ENCODE measurements around the gene CEP135. TPM values are rescaled to one million over a fixed set of nuclear protein-coding genes. Genes with fewer than 3 reads are reported as not detected.

Gene CEP135
- polyA plus RNA-seq, 1 donor (not counting 4 experiments of a cell fraction or from before 2014, with no cell fraction given) = 5.4 TPM

GRCh38 chr4:55959655-55960054 is 10.9 kb downstream of the CEP135 start:
- Histone ChIP-seq H3K4me1 (ENCODE audit: control insufficient read depth, extremely low read depth, insufficient read depth, low read length) (no peaks in the 10 kb centered on the region), H3K9me1 (ENCODE audit: control insufficient read depth, extremely low read depth, insufficient read depth, low read length) (no peaks in the 10 kb centered on the region), H3K27me3 (ENCODE audit: control insufficient read depth, extremely low read depth, insufficient read depth, low read length) (no peaks in the 10 kb centered on the region)

DNA sequence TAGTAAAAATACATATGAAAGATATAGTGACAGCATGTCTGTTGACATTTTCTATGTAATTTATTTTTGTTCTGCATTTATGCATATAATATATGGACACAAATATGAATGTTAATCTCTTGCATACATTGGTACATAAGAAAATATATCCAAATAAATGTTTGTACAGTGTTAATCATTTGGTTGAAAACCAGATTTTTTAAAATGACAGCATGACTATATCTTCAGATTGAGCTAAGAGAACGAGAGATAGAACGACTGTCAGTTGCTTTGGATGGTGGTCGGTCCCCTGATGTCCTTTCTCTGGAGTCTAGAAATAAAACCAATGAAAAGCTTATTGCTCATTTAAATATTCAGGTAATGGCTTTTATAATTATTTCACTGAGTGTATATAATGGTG is 15.3 kb downstream of the CEP135 start:
- H4K20me1 ChIP-seq (ENCODE audit: control insufficient read depth, extremely low read depth, insufficient read depth, low read length) = no peaks in the 10 kb centered on the region
- H3K36me3 ChIP-seq (ENCODE audit: control insufficient read depth in 2 of 2, extremely low read depth in 1 of 2, insufficient read depth in 2 of 2, low read length in 2 of 2) = peaks cover 0 to 1% of the 10 kb centered on the region in 2 experiments
- no peaks in the 10 kb centered on the region for H3K9me1 ChIP-seq (ENCODE audit: control insufficient read depth, extremely low read depth, insufficient read depth, low read length)
- no peak overlapping the region for H3K4me3 ChIP-seq (ENCODE audit: control insufficient read depth in 2 of 3, extremely low read depth in 1 of 3, insufficient read depth in 2 of 3, low read depth in 1 of 3, low read length in 3 of 3)
- no peaks in the 10 kb centered on the region for H3K4me1 ChIP-seq (ENCODE audit: control insufficient read depth, extremely low read depth, insufficient read depth, low read length)
- DNase-seq (ENCODE audit: low read depth, low spot score) = no peak
- H3K27ac ChIP-seq (ENCODE audit: control insufficient read depth, insufficient read depth, low read length) = no peak overlapping the region
- H3K9me3 ChIP-seq (ENCODE audit: control insufficient read depth, low read depth, low read length) = no peaks in the 10 kb centered on the region
- H3K4me2 ChIP-seq (ENCODE audit: control insufficient read depth, extremely low read depth, insufficient read depth, low read depth, low read length) = no peak overlapping the region
- FAIRE-seq = no peak
- TF ChIP-seq EZH2 (IDR thresholded peaks at IDR 0.05; ENCODE audit: low read length) = no peak
- no peak for TF ChIP-seq CTCF (optimal IDR thresholded peaks at IDR 0.05 in 1 of 3, IDR thresholded peaks at IDR 0.05 in 1 of 3, conservative IDR thresholded peaks at IDR 0.05 in 1 of 3; ENCODE audit: extremely low read depth in 1 of 3, insufficient read depth in 2 of 3, low read length in 3 of 3)
- no peak overlapping the region for H3K9ac ChIP-seq (ENCODE audit: control insufficient read depth, extremely low read depth, insufficient read depth, low read length)
- no peak overlapping the region for H2AFZ ChIP-seq (ENCODE audit: control insufficient read depth, low read length)
- dilution Hi-C loops (cut with MboI; ENCODE audit: extremely low pct_ligation_motif_present, low sequenced_read_pairs) = no loop called here
- H3K79me2 ChIP-seq (ENCODE audit: control insufficient read depth, insufficient read depth, low read length) = no peaks in the 10 kb centered on the region
- no peaks in the 10 kb centered on the region for H3K27me3 ChIP-seq (ENCODE audit: control insufficient read depth, extremely low read depth, insufficient read depth, low read length)

More at GRCh38 chr4:55959655-55960054, 10.9 kb downstream of the CEP135 start:
- H2AFZ ChIP-seq (ENCODE audit: control insufficient read depth, low read length) = no peak overlapping the region
- H3K79me2 ChIP-seq (ENCODE audit: control insufficient read depth, insufficient read depth, low read length) = no peaks in the 10 kb centered on the region
- H3K9me3 ChIP-seq (ENCODE audit: control insufficient read depth, low read depth, low read length) = no peaks in the 10 kb centered on the region
- DNase-seq (ENCODE audit: low read depth, low spot score) = no peak
- TF ChIP-seq CTCF (optimal IDR thresholded peaks at IDR 0.05 in 1 of 3, IDR thresholded peaks at IDR 0.05 in 1 of 3, conservative IDR thresholded peaks at IDR 0.05 in 1 of 3; ENCODE audit: extremely low read depth in 1 of 3, insufficient read depth in 2 of 3, low read length in 3 of 3) (no peak), EZH2 (IDR thresholded peaks at IDR 0.05; ENCODE audit: low read length) (no peak)
- peaks cover 0 to 5% of the 10 kb centered on the region in 2 experiments for H3K36me3 ChIP-seq (ENCODE audit: control insufficient read depth in 2 of 2, extremely low read depth in 1 of 2, insufficient read depth in 2 of 2, low read length in 2 of 2)
- H3K4me2 ChIP-seq (ENCODE audit: control insufficient read depth, extremely low read depth, insufficient read depth, low read depth, low read length) = no peak overlapping the region
- H4K20me1 ChIP-seq (ENCODE audit: control insufficient read depth, extremely low read depth, insufficient read depth, low read length) = no peaks in the 10 kb centered on the region
- no peak for FAIRE-seq
- H3K27ac ChIP-seq (ENCODE audit: control insufficient read depth, insufficient read depth, low read length) = no peak overlapping the region
- H3K4me3 ChIP-seq (ENCODE audit: control insufficient read depth in 2 of 3, extremely low read depth in 1 of 3, insufficient read depth in 2 of 3, low read depth in 1 of 3, low read length in 3 of 3) = no peak overlapping the region
- no peak overlapping the region for H3K9ac ChIP-seq (ENCODE audit: control insufficient read depth, extremely low read depth, insufficient read depth, low read length)
- dilution Hi-C loops (cut with MboI; ENCODE audit: extremely low pct_ligation_motif_present, low sequenced_read_pairs) = no loop called here

All from keratinocyte (primary cell).